HG03354 (cell line): ENCODE measurements around the gene B3GNT8.
A peak's percentile ranks its signal among the peaks of the same experiment; 100 is the strongest.
"Not testable (repeated sequence)": the region's sequence is repeated elsewhere in the genome, so short reads cannot be mapped to it uniquely, and the experiment has no call there.

ENCODE experiments used
- ATAC-seq: cut with Tn5 transposase; IDR thresholded peaks from one replicate; pipeline ENCODE4 v1.9.1; 2021; ENCODE audit warnings: mild to moderate bottlenecking; ENCODE audit not compliant: unreplicated experiment, poor library complexity, severe bottlenecking

The B3GNT8 gene

GRCh38 chr19:41426952-41427646, at the start of gene B3GNT8:
TSS of gene B3GNT8 (minus strand) at chr19:41427374. CDS start at chr19:41426778, 596 bp downstream.
- ATAC-seq, result no peak

GRCh38 chr19:41476583-41476982, 49.4 kb upstream of the B3GNT8 start:
- no peak for ATAC-seq

- ATAC-seq, result not testable (repeated sequence)
Measured at GRCh38 chr19:41463257-41464256, 36.4 kb upstream of the B3GNT8 start.

- ATAC-seq, result no peak
Measured at GRCh38 chr19:41462497-41462896, 35.3 kb upstream of the B3GNT8 start.

- peak; percentile 90 for ATAC-seq
Measured at GRCh38 chr19:41457241-41457640, 30.1 kb upstream of the B3GNT8 start.

- no peak for ATAC-seq
Measured at GRCh38 chr19:41456342-41456918, 29.3 kb upstream of the B3GNT8 start.

GRCh38 chr19:41455936-41456335, 28.8 kb upstream of the B3GNT8 start:
- ATAC-seq, result no peak

GRCh38 chr19:41452584-41453275, 25.6 kb upstream of the B3GNT8 start:
- ATAC-seq, result no peak

- no peak for ATAC-seq
Measured at GRCh38 chr19:41449865-41450178, 22.6 kb upstream of the B3GNT8 start.

GRCh38 chr19:41449079-41449864, 22.1 kb upstream of the B3GNT8 start:
- no peak for ATAC-seq

- no peak for ATAC-seq
Measured at GRCh38 chr19:41447732-41448332, 20.7 kb upstream of the B3GNT8 start.

- no peak for ATAC-seq
Measured at GRCh38 chr19:41445575-41445974, 18.4 kb upstream of the B3GNT8 start.

- no peak for ATAC-seq
Measured at GRCh38 chr19:41443813-41444455, 16.8 kb upstream of the B3GNT8 start.

- no peak for ATAC-seq
Measured at GRCh38 chr19:41442473-41443355, 15.5 kb upstream of the B3GNT8 start, which contains the start of gene ERICH4. TSS of gene ERICH4 (plus strand) at chr19:41443156. CDS start at chr19:41443170, 14 bp downstream.

GRCh38 chr19:41441321-41441945, 14.3 kb upstream of the B3GNT8 start:
- no peak for ATAC-seq

GRCh38 chr19:41439441-41440222, 12.5 kb upstream of the B3GNT8 start, which contains the start of gene DMAC2:
TSS of gene DMAC2 (minus strand) at chr19:41439912. CDS start at chr19:41439899, 13 bp downstream.
- peak; percentile 94 for ATAC-seq
